Keratinocyte (primary cell): ENCODE measurements around the gene SIX3. TPM values are rescaled to one million over a fixed set of nuclear protein-coding genes. Genes with fewer than 3 reads are reported as not detected.

Experiments
- DNase-seq: peaks from one replicate; pipeline ENCODE4 v3.0.0-alpha.2; 2011; ENCODE audit warnings: low read depth, missing footprints, low spot score
- FAIRE-seq: peaks from 2 replicates; lab custom pipeline; 2011; peaks lifted over from hg19 to GRCh38; lab: Jason Lieb, UNC
- H2AFZ ChIP-seq: 2 replicates; pipeline ENCODE4 v1.6.0; 2012; ENCODE audit warnings: low read length, control low read depth, inconsistent platforms; ENCODE audit not compliant: control insufficient read depth
- H3K27ac ChIP-seq: 2 replicates; pipeline ENCODE4 v1.5.1; 2011; ENCODE audit warnings: low read length; ENCODE audit not compliant: control insufficient read depth, insufficient read depth
- H3K27me3 ChIP-seq: 3 replicates; pipeline ENCODE4 v1.6.0; 2011; ENCODE audit warnings: low read length; ENCODE audit not compliant: control insufficient read depth, insufficient read depth; ENCODE audit errors: extremely low read depth
- H3K36me3 ChIP-seq, 2 experiments: 2 replicates in 1 of 2; 3 replicates in 1 of 2; pipeline ENCODE4 v1.5.1; 2011; ENCODE audit warnings: low read length in 2 of 2, mild to moderate bottlenecking in 1 of 2; ENCODE audit not compliant: control insufficient read depth in 2 of 2, insufficient read depth in 2 of 2; ENCODE audit errors: extremely low read depth in 1 of 2
- H3K4me1 ChIP-seq: 3 replicates; pipeline ENCODE4 v1.5.1; 2011; ENCODE audit warnings: low read length; ENCODE audit not compliant: control insufficient read depth, insufficient read depth; ENCODE audit errors: extremely low read depth
- H3K4me2 ChIP-seq: 3 replicates; pipeline ENCODE4 v1.6.0; 2011; ENCODE audit warnings: low read depth, low read length; ENCODE audit not compliant: control insufficient read depth, insufficient read depth; ENCODE audit errors: extremely low read depth
- H3K4me3 ChIP-seq, 3 experiments: fragments of 200-600 bp in 1 of 3; sonication (generic) in 1 of 3; 2 replicates in 2 of 3; 3 replicates in 1 of 3; pipeline ENCODE4 v1.5.1; 2011 to 2016; ENCODE audit warnings: low read length in 3 of 3, mild to moderate bottlenecking in 3 of 3, control low read depth in 2 of 3, inconsistent platforms in 1 of 3, low read depth in 1 of 3, mixed read lengths in 1 of 3, mixed run types in 1 of 3, moderate library complexity in 1 of 3; ENCODE audit not compliant: control insufficient read depth in 2 of 3, insufficient read depth in 2 of 3; ENCODE audit errors: extremely low read depth in 1 of 3
- H3K79me2 ChIP-seq: 2 replicates; pipeline ENCODE4 v1.6.0; 2012; ENCODE audit warnings: low read length; ENCODE audit not compliant: control insufficient read depth, insufficient read depth
- H3K9ac ChIP-seq: 3 replicates; pipeline ENCODE4 v1.6.0; 2011; ENCODE audit warnings: low read length; ENCODE audit not compliant: control insufficient read depth, insufficient read depth; ENCODE audit errors: extremely low read depth
- H3K9me1 ChIP-seq: 3 replicates; pipeline ENCODE4 v1.6.0; 2011; ENCODE audit warnings: low read length; ENCODE audit not compliant: control insufficient read depth, insufficient read depth; ENCODE audit errors: extremely low read depth
- H3K9me3 ChIP-seq: 2 replicates; pipeline ENCODE4 v1.5.1; 2012; ENCODE audit warnings: low read depth, low read length; ENCODE audit not compliant: control insufficient read depth
- H4K20me1 ChIP-seq: 3 replicates; pipeline ENCODE4 v1.6.0; 2011; ENCODE audit warnings: low read length; ENCODE audit not compliant: control insufficient read depth, insufficient read depth; ENCODE audit errors: extremely low read depth
- CTCF ChIP-seq, 3 experiments: IDR thresholded peaks in 1 of 3; conservative IDR thresholded peaks in 1 of 3; optimal IDR thresholded peaks in 1 of 3; 2 replicates in 2 of 3; 3 replicates in 1 of 3; pipeline versions ENCODE3 to v1.5.1; 2011; ENCODE audit warnings: low read length in 3 of 3, mild to moderate bottlenecking in 3 of 3, moderate library complexity in 2 of 3, control low read depth in 1 of 3, inconsistent platforms in 1 of 3; ENCODE audit not compliant: insufficient read depth in 2 of 3; ENCODE audit errors: extremely low read depth in 1 of 3
- EZH2 ChIP-seq: IDR thresholded peaks from one replicate; pipeline ENCODE4 v1.6.1; 2012; ENCODE audit warnings: inconsistent platforms, mild to moderate bottlenecking, low read length, moderate library complexity
- dilution Hi-C: fragments of 300-500 bp; cut with MboI; formaldehyde crosslinking; loops from one replicate; pipeline ENCODE4 v1.7.0; 2020; ENCODE audit warnings: low sequenced_read_pairs; ENCODE audit not compliant: extremely low pct_ligation_motif_present
- polyA plus RNA-seq, 5 experiments: library from polyadenylated mRNA; depleted of rRNA in 3 of 5; stranded (reverse) in 3 of 5; stranded (forward) in 1 of 5; unstranded in 1 of 5; fragments of >200 nt; gene quantifications; 1 replicate in 1 of 5; 2 replicates in 3 of 5; 3 replicates in 1 of 5; pipeline versions ENCODE4 v1.2.1 to v1.2.3, GENCODE V29; 2011 to 2012; ENCODE audit warnings: missing spikeins in 2 of 5, low read depth in 1 of 5, low replicate concordance in 1 of 5

SIX3 gene
- polyA plus RNA-seq, 1 donor (not counting 4 experiments of a cell fraction or from before 2014, with no cell fraction given), result not detected

GRCh38 chr2:44932564-44933392 lies 8.7 kb upstream of the SIX3 start:
- no peak overlapping the region for H3K4me2 ChIP-seq
- peaks cover 100% of the 10 kb centered on the region for H3K27me3 ChIP-seq

GRCh38 chr2:44933434-44933951 lies 8.0 kb upstream of the SIX3 start:
- FAIRE-seq, result no peak

More at GRCh38 chr2:44932564-44933392, 8.7 kb upstream of the SIX3 start:
- no peak for FAIRE-seq
- Histone ChIP-seq H3K4me1 (no peaks in the 10 kb centered on the region), H4K20me1 (no peaks in the 10 kb centered on the region), H2AFZ (no peak overlapping the region), H3K9ac (no peak overlapping the region), H3K27ac (no peak overlapping the region), H3K9me1 (no peaks in the 10 kb centered on the region), H3K4me3 (no peak overlapping the region), H3K79me2 (no peaks in the 10 kb centered on the region), H3K36me3 (no peaks in the 10 kb centered on the region), H3K9me3 (no peaks in the 10 kb centered on the region)
- no peak for DNase-seq
- dilution Hi-C loops, result no loop called here
- no peak for TF ChIP-seq EZH2
- TF ChIP-seq CTCF (optimal IDR thresholded peaks at IDR 0.05 in 1 of 3, IDR thresholded peaks at IDR 0.05 in 1 of 3, conservative IDR thresholded peaks at IDR 0.05 in 1 of 3; ENCODE audit: extremely low read depth in 1 of 3, insufficient read depth in 2 of 3, low read length in 3 of 3), result no peak

More at GRCh38 chr2:44933434-44933951, 8.0 kb upstream of the SIX3 start:
- Histone ChIP-seq H4K20me1 (no peaks in the 10 kb centered on the region), H3K9me3 (no peaks in the 10 kb centered on the region), H3K4me3 (no peak overlapping the region), H3K27ac (no peak overlapping the region), H3K4me1 (peaks cover 4% of the 10 kb centered on the region), H2AFZ (no peak overlapping the region), H3K4me2 (no peak overlapping the region), H3K27me3 (peaks cover 100% of the 10 kb centered on the region), H3K36me3 (no peaks in the 10 kb centered on the region), H3K9me1 (no peaks in the 10 kb centered on the region), H3K9ac (no peak overlapping the region), H3K79me2 (no peaks in the 10 kb centered on the region)
- TF ChIP-seq CTCF (optimal IDR thresholded peaks at IDR 0.05 in 1 of 3, IDR thresholded peaks at IDR 0.05 in 1 of 3, conservative IDR thresholded peaks at IDR 0.05 in 1 of 3; ENCODE audit: extremely low read depth in 1 of 3, insufficient read depth in 2 of 3, low read length in 3 of 3) (no peak), EZH2 (peak; percentile 64)
- DNase-seq, result no peak
- dilution Hi-C loops, result no loop called here
